NB4 (cell line): ENCODE data around the gene CDH23.

Source experiments
- MAX ChIP-seq: IDR thresholded peaks from 2 replicates; pipeline ENCODE4 v1.6.1; 2011; ENCODE audit warnings: low read depth, low read length
- MYC ChIP-seq: IDR thresholded peaks from 2 replicates; pipeline ENCODE4 v1.6.1; 2011; ENCODE audit warnings: low read depth, low read length
- POLR2A ChIP-seq: IDR thresholded peaks from 2 replicates; pipeline ENCODE4 v1.6.1; 2011; ENCODE audit warnings: mild to moderate bottlenecking; ENCODE audit not compliant: insufficient read length; ENCODE audit errors: extremely low read depth
- TF ChIP-seq, protein P1 (sequence below): IDR thresholded peaks from one replicate; pipeline ENCODE4 v1.5.1; 2012; ENCODE audit warnings: low read depth, low read length

GRCh38 chr10:71476228-71477011 is 79.7 kb downstream of the CDH23 start:
- TF ChIP-seq, protein P1, sequence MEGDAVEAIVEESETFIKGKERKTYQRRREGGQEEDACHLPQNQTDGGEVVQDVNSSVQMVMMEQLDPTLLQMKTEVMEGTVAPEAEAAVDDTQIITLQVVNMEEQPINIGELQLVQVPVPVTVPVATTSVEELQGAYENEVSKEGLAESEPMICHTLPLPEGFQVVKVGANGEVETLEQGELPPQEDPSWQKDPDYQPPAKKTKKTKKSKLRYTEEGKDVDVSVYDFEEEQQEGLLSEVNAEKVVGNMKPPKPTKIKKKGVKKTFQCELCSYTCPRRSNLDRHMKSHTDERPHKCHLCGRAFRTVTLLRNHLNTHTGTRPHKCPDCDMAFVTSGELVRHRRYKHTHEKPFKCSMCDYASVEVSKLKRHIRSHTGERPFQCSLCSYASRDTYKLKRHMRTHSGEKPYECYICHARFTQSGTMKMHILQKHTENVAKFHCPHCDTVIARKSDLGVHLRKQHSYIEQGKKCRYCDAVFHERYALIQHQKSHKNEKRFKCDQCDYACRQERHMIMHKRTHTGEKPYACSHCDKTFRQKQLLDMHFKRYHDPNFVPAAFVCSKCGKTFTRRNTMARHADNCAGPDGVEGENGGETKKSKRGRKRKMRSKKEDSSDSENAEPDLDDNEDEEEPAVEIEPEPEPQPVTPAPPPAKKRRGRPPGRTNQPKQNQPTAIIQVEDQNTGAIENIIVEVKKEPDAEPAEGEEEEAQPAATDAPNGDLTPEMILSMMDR = no peak
- TF ChIP-seq POLR2A (no peak), MAX (no peak), MYC (no peak)
